NCI-H1694 treated with DMSO at 0.1 percent for 48 hours (cell line): ENCODE data around the gene GPN1.
"Not testable (repeated sequence)": the region's sequence is repeated elsewhere in the genome, so short reads cannot be mapped to it uniquely, and the experiment has no call there.

ENCODE experiments used
- DNase-seq: peaks from one replicate; lab custom pipeline; 2025; lab: John Stamatoyannopoulos, UW

The GPN1 gene

GRCh38 chr2:27672723-27673486 is 44.1 kb downstream of the GPN1 start:
- DNase-seq = no peak

- no peak for DNase-seq
Measured at GRCh38 chr2:27680571-27680970, 51.7 kb downstream of the GPN1 start.

- DNase-seq = no peak
Measured at GRCh38 chr2:27681841-27682240, 53.0 kb downstream of the GPN1 start.

- not testable (repeated sequence) for DNase-seq
Measured at GRCh38 chr2:27682334-27682771, 53.5 kb downstream of the GPN1 start.

- DNase-seq = peak; percentile 94
Measured at GRCh38 chr2:27683390-27684071, 54.7 kb downstream of the GPN1 start.

- not testable (repeated sequence) for DNase-seq
Measured at GRCh38 chr2:27685006-27685405, 56.2 kb downstream of the GPN1 start.

- no peak for DNase-seq
Measured at GRCh38 chr2:27685577-27685976, 56.7 kb downstream of the GPN1 start.

- no peak for DNase-seq
Measured at GRCh38 chr2:27687232-27687631, 58.4 kb downstream of the GPN1 start.

GRCh38 chr2:27689424-27689823 is 60.6 kb downstream of the GPN1 start:
- DNase-seq = no peak

- DNase-seq = no peak
Measured at GRCh38 chr2:27690052-27690451, 61.2 kb downstream of the GPN1 start.

- no peak for DNase-seq
Measured at GRCh38 chr2:27697660-27698059, 68.8 kb downstream of the GPN1 start.
